ENCODE data around the gene TRPM1.

Gene TRPM1

DNA sequence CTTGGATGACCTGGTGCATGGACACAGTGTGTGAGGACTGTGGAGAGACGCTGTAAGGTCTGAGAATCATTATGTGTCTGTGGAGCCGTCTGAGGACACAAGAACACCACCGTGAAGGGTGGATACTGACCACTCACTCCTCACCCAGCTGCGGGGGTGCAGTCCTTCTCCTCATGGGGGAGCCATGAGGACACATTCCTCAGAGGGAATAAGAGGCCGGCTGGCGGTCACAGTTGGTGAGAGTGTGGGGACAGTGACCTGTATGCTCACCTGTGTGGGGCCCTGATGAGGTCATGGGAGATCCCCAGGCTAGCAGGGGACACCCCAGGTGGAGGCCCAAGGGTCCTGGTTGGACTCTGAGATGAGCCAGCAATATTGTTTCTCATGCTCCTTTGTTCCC is 2.5 kb upstream of the TRPM1 start:
- Histone ChIP-seq H3K4me2 (ENCODE audit: low read length) (no peak overlapping the region), H2AFZ (ENCODE audit: insufficient read depth, low read length, poor library complexity) (no peak overlapping the region), H2BK120ac (ENCODE audit: insufficient read depth, low read length, poor library complexity) (no peak overlapping the region), H3K36me3 (ENCODE audit: control insufficient read depth in 1 of 2, insufficient read depth in 2 of 2, low read length in 2 of 2) (no peaks in the 10 kb centered on the region), H3K4ac (ENCODE audit: low read depth, low read length) (no peak overlapping the region), H4K8ac (ENCODE audit: low read depth, low read length) (no peak overlapping the region), H2AK5ac (ENCODE audit: low read length) (no peak overlapping the region), H2BK5ac (ENCODE audit: low read depth, low read length, poor library complexity) (no peak overlapping the region), H3K9me3 (ENCODE audit: insufficient read depth, low read depth, low read length) (no peaks in the 10 kb centered on the region), H3K27ac (ENCODE audit: low read depth, low read length) (no peak overlapping the region), H3K18ac (ENCODE audit: low read length) (no peak overlapping the region), H3K79me2 (ENCODE audit: control insufficient read depth, insufficient read depth, low read length, poor library complexity) (no peaks in the 10 kb centered on the region), H3K9ac (ENCODE audit: low read length) (no peak overlapping the region), H4K12ac (ENCODE audit: low read depth, low read length) (no peak overlapping the region), H3K14ac (ENCODE audit: low read length) (no peak overlapping the region), H3K4me3 (ENCODE audit: low read depth, low read length) (no peak overlapping the region), H4K91ac (ENCODE audit: low read depth, low read length) (no peak overlapping the region), H2BK12ac (ENCODE audit: low read length) (no peak overlapping the region), H3K79me1 (ENCODE audit: low read length) (no peaks in the 10 kb centered on the region), H3K4me1 (ENCODE audit: control insufficient read depth in 1 of 2, insufficient read depth in 2 of 2, low read length in 2 of 2) (no peaks in the 10 kb centered on the region), H3K23ac (ENCODE audit: low read length) (no peak overlapping the region), H3K27me3 (ENCODE audit: insufficient read depth, low read length) (no peaks in the 10 kb centered on the region)
- DNase-seq, result no peak
- no CpG with 5 or more reads among the region's 6 CpGs for WGBS (ENCODE audit: extremely low coverage, insufficient coverage, insufficient read length)

- Histone ChIP-seq H3K9ac (ENCODE audit: low read length) (no peak overlapping the region), H2AK5ac (ENCODE audit: low read length) (no peak overlapping the region), H2BK120ac (ENCODE audit: insufficient read depth, low read length, poor library complexity) (no peak overlapping the region), H4K12ac (ENCODE audit: low read depth, low read length) (no peak overlapping the region), H3K36me3 (ENCODE audit: control insufficient read depth in 1 of 2, insufficient read depth in 2 of 2, low read length in 2 of 2) (no peaks in the 10 kb centered on the region), H3K18ac (ENCODE audit: low read length) (no peak overlapping the region), H3K9me3 (ENCODE audit: insufficient read depth, low read depth, low read length) (no peaks in the 10 kb centered on the region), H2BK12ac (ENCODE audit: low read length) (no peak overlapping the region), H3K79me2 (ENCODE audit: control insufficient read depth, insufficient read depth, low read length, poor library complexity) (no peaks in the 10 kb centered on the region), H3K4me2 (ENCODE audit: low read length) (no peak overlapping the region), H4K91ac (ENCODE audit: low read depth, low read length) (no peak overlapping the region), H3K27me3 (ENCODE audit: insufficient read depth, low read length) (no peaks in the 10 kb centered on the region), H3K23ac (ENCODE audit: low read length) (no peak overlapping the region), H3K14ac (ENCODE audit: low read length) (no peak overlapping the region), H3K79me1 (ENCODE audit: low read length) (no peaks in the 10 kb centered on the region), H3K4ac (ENCODE audit: low read depth, low read length) (no peak overlapping the region), H3K4me1 (ENCODE audit: control insufficient read depth in 1 of 2, insufficient read depth in 2 of 2, low read length in 2 of 2) (no peaks in the 10 kb centered on the region), H2AFZ (ENCODE audit: insufficient read depth, low read length, poor library complexity) (no peak overlapping the region), H3K4me3 (ENCODE audit: low read depth, low read length) (no peak overlapping the region), H2BK5ac (ENCODE audit: low read depth, low read length, poor library complexity) (no peak overlapping the region), H4K8ac (ENCODE audit: low read depth, low read length) (no peak overlapping the region), H3K27ac (ENCODE audit: low read depth, low read length) (no peak overlapping the region)
- WGBS (ENCODE audit: extremely low coverage, insufficient coverage, insufficient read length), result no CpG with 5 or more reads among the region's 24 CpGs
- no peak for DNase-seq
These were observed 1.1 kb upstream of the TRPM1 start for GRCh38 chr15:31102374-31103342.

DNA sequence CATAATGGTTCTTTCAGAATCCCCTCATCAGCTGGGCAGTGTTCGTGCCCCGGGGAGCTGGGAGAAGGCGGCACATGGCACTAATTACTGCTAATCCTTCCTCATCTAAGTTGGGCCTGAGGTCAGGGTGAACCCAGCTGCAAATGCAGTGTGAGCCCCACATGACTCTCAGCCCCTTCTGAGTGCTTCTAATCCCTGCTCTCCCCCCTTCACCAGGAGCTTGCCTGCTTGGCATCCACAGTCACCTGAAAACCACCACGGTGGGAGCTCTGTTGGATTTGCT is 455 bp upstream of the TRPM1 start:
- Histone ChIP-seq H3K4me1 (ENCODE audit: control insufficient read depth in 1 of 2, insufficient read depth in 2 of 2, low read length in 2 of 2) (no peaks in the 10 kb centered on the region), H3K14ac (ENCODE audit: low read length) (no peak overlapping the region), H3K23ac (ENCODE audit: low read length) (no peak overlapping the region), H4K91ac (ENCODE audit: low read depth, low read length) (no peak overlapping the region), H4K8ac (ENCODE audit: low read depth, low read length) (no peak overlapping the region), H3K36me3 (ENCODE audit: control insufficient read depth in 1 of 2, insufficient read depth in 2 of 2, low read length in 2 of 2) (no peaks in the 10 kb centered on the region), H3K79me2 (ENCODE audit: control insufficient read depth, insufficient read depth, low read length, poor library complexity) (no peaks in the 10 kb centered on the region), H3K79me1 (ENCODE audit: low read length) (no peaks in the 10 kb centered on the region), H2AFZ (ENCODE audit: insufficient read depth, low read length, poor library complexity) (no peak overlapping the region), H4K12ac (ENCODE audit: low read depth, low read length) (no peak overlapping the region), H2BK120ac (ENCODE audit: insufficient read depth, low read length, poor library complexity) (no peak overlapping the region), H3K4ac (ENCODE audit: low read depth, low read length) (no peak overlapping the region), H3K27ac (ENCODE audit: low read depth, low read length) (no peak overlapping the region), H2BK5ac (ENCODE audit: low read depth, low read length, poor library complexity) (no peak overlapping the region), H3K18ac (ENCODE audit: low read length) (no peak overlapping the region), H3K9me3 (ENCODE audit: insufficient read depth, low read depth, low read length) (no peaks in the 10 kb centered on the region), H3K4me2 (ENCODE audit: low read length) (no peak overlapping the region), H3K9ac (ENCODE audit: low read length) (no peak overlapping the region), H2AK5ac (ENCODE audit: low read length) (no peak overlapping the region), H3K4me3 (ENCODE audit: low read depth, low read length) (no peak overlapping the region), H3K27me3 (ENCODE audit: insufficient read depth, low read length) (no peaks in the 10 kb centered on the region), H2BK12ac (ENCODE audit: low read length) (no peak overlapping the region)
- no peak for DNase-seq
- no CpG with 5 or more reads among the region's 4 CpGs for WGBS (ENCODE audit: extremely low coverage, insufficient coverage, insufficient read length)

DNA sequence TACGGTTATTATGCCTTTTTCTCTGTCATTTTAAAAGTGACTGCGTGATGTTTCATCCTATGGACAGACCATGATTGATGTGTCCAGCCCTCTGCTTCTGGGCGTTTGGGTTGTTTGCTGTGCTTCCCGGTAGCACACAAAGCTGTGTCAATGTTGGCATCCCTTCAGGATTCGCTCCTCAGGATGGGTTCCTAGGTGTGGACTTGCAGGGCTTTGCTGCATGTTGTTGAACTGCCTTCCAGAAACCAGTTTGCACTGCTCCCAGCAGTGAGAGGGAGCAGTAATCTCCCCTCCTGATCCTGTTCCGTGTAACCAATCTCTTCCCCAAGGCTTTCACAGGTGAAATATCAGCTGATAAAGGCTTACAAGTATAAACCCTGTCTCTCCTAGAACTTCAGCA is 787 bp downstream of the TRPM1 start:
- Histone ChIP-seq H3K4ac (ENCODE audit: low read depth, low read length) (no peak overlapping the region), H3K14ac (ENCODE audit: low read length) (no peak overlapping the region)
- WGBS (ENCODE audit: extremely low coverage, insufficient coverage, insufficient read length), result no CpG with 5 or more reads among the region's 6 CpGs

More for the DNA sequence above, 787 bp downstream of the TRPM1 start:
- Histone ChIP-seq H2BK120ac (ENCODE audit: insufficient read depth, low read length, poor library complexity) (no peak overlapping the region), H2AFZ (ENCODE audit: insufficient read depth, low read length, poor library complexity) (no peak overlapping the region), H3K4me1 (ENCODE audit: control insufficient read depth in 1 of 2, insufficient read depth in 2 of 2, low read length in 2 of 2) (no peaks in the 10 kb centered on the region), H3K79me1 (ENCODE audit: low read length) (no peaks in the 10 kb centered on the region), H3K27ac (ENCODE audit: low read depth, low read length) (no peak overlapping the region), H2AK5ac (ENCODE audit: low read length) (no peak overlapping the region), H3K9me3 (ENCODE audit: insufficient read depth, low read depth, low read length) (no peaks in the 10 kb centered on the region), H2BK5ac (ENCODE audit: low read depth, low read length, poor library complexity) (no peak overlapping the region), H4K12ac (ENCODE audit: low read depth, low read length) (no peak overlapping the region), H3K9ac (ENCODE audit: low read length) (no peak overlapping the region), H4K8ac (ENCODE audit: low read depth, low read length) (no peak overlapping the region), H3K27me3 (ENCODE audit: insufficient read depth, low read length) (no peaks in the 10 kb centered on the region), H3K23ac (ENCODE audit: low read length) (no peak overlapping the region), H2BK12ac (ENCODE audit: low read length) (no peak overlapping the region), H3K4me3 (ENCODE audit: low read depth, low read length) (no peak overlapping the region), H4K91ac (ENCODE audit: low read depth, low read length) (no peak overlapping the region), H3K18ac (ENCODE audit: low read length) (no peak overlapping the region), H3K4me2 (ENCODE audit: low read length) (no peak overlapping the region), H3K36me3 (ENCODE audit: control insufficient read depth in 1 of 2, insufficient read depth in 2 of 2, low read length in 2 of 2) (no peaks in the 10 kb centered on the region), H3K79me2 (ENCODE audit: control insufficient read depth, insufficient read depth, low read length, poor library complexity) (no peaks in the 10 kb centered on the region)
- no peak for DNase-seq
